K562 (cell line): Measurements from ENCODE around the gene CMIP. TPM values are rescaled to one million over a fixed set of nuclear protein-coding genes. Genes with fewer than 3 reads are reported as not detected.

Experiments
- BRF2 ChIP-seq: IDR thresholded peaks from 3 replicates; pipeline ENCODE4 v1.6.1; 2011; ENCODE audit warnings: borderline replicate concordance, mild to moderate bottlenecking; ENCODE audit not compliant: insufficient read length, insufficient read depth
- CBFA2T3 ChIP-seq: fragments of 450-650 bp; IDR thresholded peaks from 2 replicates; pipeline ENCODE4 v1.6.1; 2017
- CEBPB ChIP-seq: fragments of 450-650 bp; IDR thresholded peaks from 2 replicates; pipeline ENCODE4 v1.6.1; 2016; ENCODE audit warnings: missing genetic modification characterization, missing compliant biosample characterization
- DLX4 ChIP-seq: fragments of 250-450 bp; sonication (Bioruptor Pico); IDR thresholded peaks from 2 replicates; pipeline ENCODE4 v1.6.1; 2021; ENCODE audit warnings: mild to moderate bottlenecking
- DPF2 ChIP-seq: fragments of 450-650 bp; IDR thresholded peaks from 2 replicates; pipeline ENCODE4 v1.6.1; 2016
- JUN ChIP-seq, 2 experiments: sonication (generic) in 1 of 2; formaldehyde crosslinking in 1 of 2; IDR thresholded peaks; 2 replicates each; pipeline versions ENCODE4 v1.6.1 to v1.8.0; 2012 to 2022; ENCODE audit warnings: borderline replicate concordance in 2 of 2, mild to moderate bottlenecking in 2 of 2, improper control_type of control experiment in 1 of 2, low read depth in 1 of 2, low read length in 1 of 2, missing genetic modification reagents in 1 of 2
- KDM4B ChIP-seq, 2 experiments: fragments of 450-650 bp in 1 of 2; sonication (generic) in 1 of 2; IDR thresholded peaks; 2 replicates each; pipeline ENCODE4 v1.6.1; 2016 to 2017; ENCODE audit warnings: borderline replicate concordance in 2 of 2, antibody characterized with exemption in 1 of 2, low read depth in 1 of 2, mild to moderate bottlenecking in 1 of 2
- KLF6 ChIP-seq: fragments of 250-450 bp; sonication (Bioruptor Pico); IDR thresholded peaks from 2 replicates; pipeline ENCODE4 v1.4.0; 2020; ENCODE audit warnings: mild to moderate bottlenecking, moderate library complexity, borderline replicate concordance
- LARP7 ChIP-seq: fragments of 450-650 bp; IDR thresholded peaks from 2 replicates; pipeline ENCODE4 v1.6.1; 2016
- MEF2A ChIP-seq: IDR thresholded peaks from 2 replicates; pipeline ENCODE4 v1.6.1; 2011; ENCODE audit warnings: low read depth, mild to moderate bottlenecking, low read length, moderate library complexity; ENCODE audit not compliant: control insufficient read depth
- OTX1 ChIP-seq: fragments of 450-650 bp; formaldehyde crosslinking; IDR thresholded peaks from 2 replicates; pipeline ENCODE4 v1.4.0; 2022; ENCODE audit warnings: mild to moderate bottlenecking
- SFPQ ChIP-seq: fragments of 200-400 bp; formaldehyde crosslinking; IDR thresholded peaks from 2 replicates; pipeline ENCODE4 v1.6.1; 2017; ENCODE audit warnings: mild to moderate bottlenecking, low read depth, low read length, moderate library complexity
- SMARCA4 ChIP-seq: fragments of 450-650 bp; IDR thresholded peaks from 2 replicates; pipeline ENCODE4 v1.6.1; 2016
- SMARCC2 ChIP-seq: fragments of 450-650 bp; IDR thresholded peaks from 2 replicates; pipeline ENCODE4 v1.6.1; 2017; ENCODE audit warnings: antibody characterized with exemption, moderate library complexity, mild to moderate bottlenecking, low read depth
- TCF7 ChIP-seq: sonication (generic); IDR thresholded peaks from 2 replicates; pipeline ENCODE4 v1.6.1; 2016; ENCODE audit warnings: antibody characterized with exemption, borderline replicate concordance
- ZNF175 ChIP-seq: fragments of 200-800 bp; sonication (Bioruptor generic); IDR thresholded peaks from 2 replicates; pipeline ENCODE4 v1.6.1; 2016; ENCODE audit warnings: low read depth, mild to moderate bottlenecking, missing genetic modification characterization, missing compliant biosample characterization
- ZNF311 ChIP-seq: fragments of 250-450 bp; sonication (Bioruptor Pico); IDR thresholded peaks from 2 replicates; pipeline ENCODE4 v1.4.0; 2020; ENCODE audit warnings: mild to moderate bottlenecking, moderate library complexity
- ZNF592 ChIP-seq: fragments of 450-650 bp; IDR thresholded peaks from 2 replicates; pipeline ENCODE4 v1.6.1; 2017; ENCODE audit warnings: antibody characterized with exemption, mild to moderate bottlenecking
- polyA plus RNA-seq, 8 experiments: library from polyadenylated mRNA; depleted of rRNA in 4 of 8; stranded (reverse) in 5 of 8; unstranded in 3 of 8; fragments of >200 nt; fragmentation: Nextera tagmentation in 2 of 8; fragmentation: Illumina TruSeq in 1 of 8; extraction: Ambion mirVana in 2 of 8; extraction: Trizol in 1 of 8; gene quantifications; 2 replicates each; pipeline versions ENCODE4 v1.2.1 to v1.2.3, GENCODE V29; 2011 to 2014; ENCODE audit warnings: inconsistent platforms in 1 of 8, missing spikeins in 1 of 8
- total RNA-seq, 7 experiments: library from RNA; depleted of rRNA in 6 of 7; stranded (reverse); fragments of >200 nt in 6 of 7; fragmentation: Illumina TruSeq in 2 of 7; extraction: Trizol in 2 of 7; gene quantifications; 2 replicates each; pipeline versions ENCODE4 v1.2.1 to v1.2.3, GENCODE V29; 2011 to 2021; ENCODE audit warnings: low replicate concordance in 1 of 7

CMIP gene
- total and polyA plus RNA-seq, 9 of the 15 experiments (the other 6 are each of a cell fraction or from before 2014, with no cell fraction given), result 0.94 to 82.5 (median 10.3) TPM

GRCh38 chr16:81457326-81458133 lies 12.9 kb downstream of the CMIP start (continued):
- TF ChIP-seq BRF2 (no peak), KLF6 (CRISPR knock-in tag) (0 out of 2 replicates have a peak, but pooled peaks have one; percentile 7), ZNF592 (peak; percentile 90), CEBPB (tag) (peak; percentile 69), JUN (IDR thresholded peaks at IDR 0.05; ENCODE audit: borderline replicate concordance, low read depth, low read length) (peak; percentile 92), JUN (CRISPR knock-in tag; IDR thresholded peaks at IDR 0.05; ENCODE audit: borderline replicate concordance) (no peak), DLX4 (CRISPR knock-in tag) (no peak), ZNF311 (CRISPR knock-in tag) (peak; percentile 69; the same call in 1 of the 2 replicates), MEF2A (0 out of 2 replicates have a peak, but pooled peaks have one; percentile 32), OTX1 (CRISPR knock-in tag) (0 out of 2 replicates have a peak, but pooled peaks have one; percentile 47), ZNF175 (CRISPR knock-in tag) (peak; percentile 73), LARP7 (no peak), SFPQ (no peak), SMARCA4 (peak; percentile 84; the same call in 1 of the 2 replicates), KDM4B (IDR thresholded peaks at IDR 0.05; ENCODE audit: borderline replicate concordance in 2 of 2, low read depth in 1 of 2) (no peak), CBFA2T3 (0 out of 2 replicates have a peak, but pooled peaks have one; percentile 11), SMARCC2 (peak; percentile 76; the same call in 1 of the 2 replicates), DPF2 (peak; percentile 89), TCF7 (peak; percentile 97)
